GM20431 (cell line): ENCODE data around the gene IFIT2.
"Not testable (repeated sequence)": the region's sequence is repeated elsewhere in the genome, so short reads cannot be mapped to it uniquely, and the experiment has no call there.

Experiments
- in situ Hi-C: fragments of 300-500 bp; cut with MseI, MboI; formaldehyde crosslinking; loops from one replicate; pipeline ENCODE4 v1.15.0; 2020; ENCODE audit warnings: low sequenced_read_pairs; ENCODE audit not compliant: unreplicated experiment

The IFIT2 gene

GRCh38 chr10:89278900-89279392 lies 22.9 kb upstream of the IFIT2 start:
- in situ Hi-C loops = no loop called here

GRCh38 chr10:89279421-89279869 lies 22.4 kb upstream of the IFIT2 start:
- in situ Hi-C loops = no loop called here

GRCh38 chr10:89280508-89280907 lies 21.3 kb upstream of the IFIT2 start:
- in situ Hi-C loops = no loop called here

- in situ Hi-C loops = no loop called here
Observed at GRCh38 chr10:89281606-89282395, 20.0 kb upstream of the IFIT2 start.

- in situ Hi-C loops = no loop called here
Observed at GRCh38 chr10:89283025-89283935, 18.6 kb upstream of the IFIT2 start.

GRCh38 chr10:89283936-89284475 lies 17.8 kb upstream of the IFIT2 start:
- in situ Hi-C loops = no loop called here

GRCh38 chr10:89284711-89285110 lies 17.1 kb upstream of the IFIT2 start:
- in situ Hi-C loops = not testable (repeated sequence)

GRCh38 chr10:89285303-89285702 lies 16.5 kb upstream of the IFIT2 start:
- in situ Hi-C loops = not testable (repeated sequence)

GRCh38 chr10:89294721-89295239 lies 7.1 kb upstream of the IFIT2 start:
- in situ Hi-C loops = no loop called here

GRCh38 chr10:89295597-89295996 lies 6.2 kb upstream of the IFIT2 start:
- in situ Hi-C loops = no loop called here

GRCh38 chr10:89296220-89296648 lies 5.6 kb upstream of the IFIT2 start:
- in situ Hi-C loops = no loop called here

- in situ Hi-C loops = no loop called here
Observed at GRCh38 chr10:89297356-89297755, 4.5 kb upstream of the IFIT2 start.

- in situ Hi-C loops = no loop called here
Observed at GRCh38 chr10:89297791-89298190, 4.1 kb upstream of the IFIT2 start.

- in situ Hi-C loops = no loop called here
Observed at GRCh38 chr10:89299031-89299430, 2.8 kb upstream of the IFIT2 start.

GRCh38 chr10:89301232-89301631 lies 614 bp upstream of the IFIT2 start:
- in situ Hi-C loops = no loop called here

GRCh38 chr10:89302625-89303024 lies 779 bp downstream of the IFIT2 start:
- in situ Hi-C loops = no loop called here

- in situ Hi-C loops = no loop called here
Observed at GRCh38 chr10:89303161-89303560, 1.3 kb downstream of the IFIT2 start.

GRCh38 chr10:89304026-89304425 lies 2.2 kb downstream of the IFIT2 start:
- in situ Hi-C loops = no loop called here

- in situ Hi-C loops = no loop called here
Observed at GRCh38 chr10:89304446-89304845, 2.6 kb downstream of the IFIT2 start.

- in situ Hi-C loops = no loop called here
Observed at GRCh38 chr10:89304925-89305324, 3.1 kb downstream of the IFIT2 start.
